Astrocyte (in vitro differentiated cells and primary cell): ENCODE measurements around the gene UGT1A8.

Experiments used
- EZH2 ChIP-seq: IDR thresholded peaks from 2 replicates; pipeline ENCODE4 v1.6.1; 2012; ENCODE audit warnings: mild to moderate bottlenecking, low read length, inconsistent platforms; ENCODE audit not compliant: insufficient read depth
- TF ChIP-seq, protein P1 (sequence below): IDR thresholded peaks from 2 replicates; pipeline ENCODE4 v1.5.1; 2011; ENCODE audit warnings: low read depth, mild to moderate bottlenecking, inconsistent platforms, low read length, moderate library complexity; ENCODE audit not compliant: insufficient read depth

DNA sequence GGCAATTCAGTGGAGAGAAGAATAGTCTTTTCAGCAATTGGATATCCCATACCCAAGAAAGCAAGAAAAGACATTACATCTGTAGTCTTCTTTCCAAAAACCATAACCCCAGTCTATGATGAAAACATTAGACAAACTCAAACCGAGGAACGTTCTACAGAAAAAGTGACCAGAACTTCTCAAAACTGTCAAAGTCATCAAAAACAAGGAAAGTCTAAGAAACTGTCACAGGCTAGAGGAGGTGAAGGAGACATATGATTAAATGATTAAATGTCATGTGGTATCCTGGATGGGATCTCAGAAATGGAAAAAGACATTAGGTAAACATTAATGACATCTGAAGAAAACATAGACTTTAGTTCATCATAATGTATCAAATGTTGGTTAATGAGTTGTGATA, 46.0 kb upstream of the UGT1A8 start:
- TF ChIP-seq, protein P1, sequence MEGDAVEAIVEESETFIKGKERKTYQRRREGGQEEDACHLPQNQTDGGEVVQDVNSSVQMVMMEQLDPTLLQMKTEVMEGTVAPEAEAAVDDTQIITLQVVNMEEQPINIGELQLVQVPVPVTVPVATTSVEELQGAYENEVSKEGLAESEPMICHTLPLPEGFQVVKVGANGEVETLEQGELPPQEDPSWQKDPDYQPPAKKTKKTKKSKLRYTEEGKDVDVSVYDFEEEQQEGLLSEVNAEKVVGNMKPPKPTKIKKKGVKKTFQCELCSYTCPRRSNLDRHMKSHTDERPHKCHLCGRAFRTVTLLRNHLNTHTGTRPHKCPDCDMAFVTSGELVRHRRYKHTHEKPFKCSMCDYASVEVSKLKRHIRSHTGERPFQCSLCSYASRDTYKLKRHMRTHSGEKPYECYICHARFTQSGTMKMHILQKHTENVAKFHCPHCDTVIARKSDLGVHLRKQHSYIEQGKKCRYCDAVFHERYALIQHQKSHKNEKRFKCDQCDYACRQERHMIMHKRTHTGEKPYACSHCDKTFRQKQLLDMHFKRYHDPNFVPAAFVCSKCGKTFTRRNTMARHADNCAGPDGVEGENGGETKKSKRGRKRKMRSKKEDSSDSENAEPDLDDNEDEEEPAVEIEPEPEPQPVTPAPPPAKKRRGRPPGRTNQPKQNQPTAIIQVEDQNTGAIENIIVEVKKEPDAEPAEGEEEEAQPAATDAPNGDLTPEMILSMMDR: no peak
- TF ChIP-seq EZH2: no peak
